Suppressor macrophage treated with lipopolysaccharide for 4 hours (primary cell): ENCODE results near the gene BMP7.

ENCODE experiments used
- DNase-seq: peaks from one replicate; pipeline ENCODE4 v3.0.0-alpha.2; 2020

The BMP7 gene

GRCh38 chr20:57187068-57187634 lies 79.3 kb downstream of the BMP7 start:
- no peak for DNase-seq

GRCh38 chr20:57186192-57186591 lies 80.2 kb downstream of the BMP7 start:
- DNase-seq = no peak

GRCh38 chr20:57185188-57185743 lies 81.2 kb downstream of the BMP7 start:
- DNase-seq = no peak

GRCh38 chr20:57183457-57184009 lies 82.9 kb downstream of the BMP7 start:
- DNase-seq = no peak

- DNase-seq = no peak
Measured at GRCh38 chr20:57181639-57182038, 84.8 kb downstream of the BMP7 start.

GRCh38 chr20:57180954-57181353 lies 85.5 kb downstream of the BMP7 start:
- DNase-seq = no peak

GRCh38 chr20:57180387-57180786 lies 86.1 kb downstream of the BMP7 start:
- DNase-seq = no peak

- DNase-seq = no peak
Measured at GRCh38 chr20:57179265-57179664, 87.2 kb downstream of the BMP7 start.

GRCh38 chr20:57178582-57179111 lies 87.8 kb downstream of the BMP7 start:
- no peak for DNase-seq

GRCh38 chr20:57177636-57178280 lies 88.7 kb downstream of the BMP7 start:
- no peak for DNase-seq

GRCh38 chr20:57176842-57177241 lies 89.6 kb downstream of the BMP7 start:
- DNase-seq = no peak

GRCh38 chr20:57175397-57176010 lies 90.9 kb downstream of the BMP7 start:
- DNase-seq = peak; percentile 2

- no peak for DNase-seq
Measured at GRCh38 chr20:57174737-57175136, 91.7 kb downstream of the BMP7 start.

- DNase-seq = no peak
Measured at GRCh38 chr20:57173986-57174385, 92.5 kb downstream of the BMP7 start.

GRCh38 chr20:57173041-57173440 lies 93.4 kb downstream of the BMP7 start:
- DNase-seq = no peak

- DNase-seq = no peak
Measured at GRCh38 chr20:57170343-57170742, 96.1 kb downstream of the BMP7 start.

GRCh38 chr20:57169162-57169561 lies 97.3 kb downstream of the BMP7 start:
- no peak for DNase-seq

- no peak for DNase-seq
Measured at GRCh38 chr20:57167971-57168701, 98.3 kb downstream of the BMP7 start.

- DNase-seq = no peak
Measured at GRCh38 chr20:57167292-57167655, 99.2 kb downstream of the BMP7 start.

- no peak for DNase-seq
Measured at GRCh38 chr20:57166568-57167291, 99.7 kb downstream of the BMP7 start.

GRCh38 chr20:57165427-57166004 lies 100.9 kb downstream of the BMP7 start:
- no peak for DNase-seq

GRCh38 chr20:57164872-57165271 lies 101.6 kb downstream of the BMP7 start:
- DNase-seq = no peak
